ENCODE data around the gene HEG1. TPM values are rescaled to one million over a fixed set of nuclear protein-coding genes. Genes with fewer than 3 reads are reported as not detected.

Gene HEG1
- total and polyA plus RNA-seq, 2 of the 13 experiments (the other 11 are each of a cell fraction or from before 2014, with no cell fraction given) = 10.7 to 18.2 TPM

- Histone ChIP-seq H3K9ac (ENCODE audit: insufficient read depth, low read depth, low read length) (no peak overlapping the region), H3K36me3 (replicated peaks in 1 of 2; ENCODE audit: control insufficient read depth in 1 of 2, insufficient read depth in 2 of 2, low read length in 2 of 2) (peaks cover 20 to 45% of the 10 kb centered on the region in 2 experiments; a peak in 4 of 5 replicates), H2AFZ (ENCODE audit: low read length) (no peak overlapping the region), H3K79me2 (ENCODE audit: insufficient read depth, low read length) (peaks cover 31% of the 10 kb centered on the region), H3K9me3 (ENCODE audit: low read length) (no peaks in the 10 kb centered on the region), H4K20me1 (ENCODE audit: insufficient read depth, low read length) (peaks cover 28% of the 10 kb centered on the region), H3K4me3 (replicated peaks in 1 of 3; ENCODE audit: insufficient read depth in 1 of 3, low read depth in 2 of 3, low read length in 3 of 3) (no peak overlapping the region), H3K27me3 (ENCODE audit: control insufficient read depth in 1 of 2, insufficient read depth in 2 of 2, low read length in 2 of 2) (no peaks in the 10 kb centered on the region), H3K27ac (ENCODE audit: extremely low read length, insufficient read depth, low read length) (no peak overlapping the region), H3K4me2 (ENCODE audit: low read depth, low read length) (no peak overlapping the region), H3K4me1 (ENCODE audit: insufficient read depth, low read length) (peaks cover 39% of the 10 kb centered on the region)
- 82% methylated on average over 3 of the region's 3 CpGs for WGBS (ENCODE audit: low lambda C conversion rate)
- intact Hi-C loops (cut with micrococcal nuclease; ENCODE audit: unreplicated experiment) (no loop called here), in situ Hi-C loops (cut with HindIII; ENCODE audit: extremely low pct_ligation_motif_present, low pct_unique_long_range_greater_than_20kb) (no loop called here)
- POLR2A ChIA-PET = interaction anchor here (1.2 kb wide), 1 partner anchor 15 kb away, joined by 7 read pairs; no protein-coding TSS in a partner anchor
- TF ChIP-seq ZNF546 (CRISPR knock-in tag; conservative IDR thresholded peaks at IDR 0.05) (no peak), ZNF879 (CRISPR knock-in tag; IDR thresholded peaks at IDR 0.05) (no peak), EZH2 (conservative IDR thresholded peaks at IDR 0.05; ENCODE audit: low read depth, low read length) (no peak), ZNF17 (CRISPR knock-in tag; IDR thresholded peaks at IDR 0.05) (no peak), ZNF430 (CRISPR knock-in tag; IDR thresholded peaks at IDR 0.05) (no peak), TCF7L2 (IDR thresholded peaks at IDR 0.05; ENCODE audit: low read depth, low read length) (no peak), FOXO1 (CRISPR knock-in tag; IDR thresholded peaks at IDR 0.05) (no peak), ZSCAN12 (CRISPR knock-in tag; IDR thresholded peaks at IDR 0.05) (no peak), ZNF354B (CRISPR knock-in tag; IDR thresholded peaks at IDR 0.05) (no peak), TRAFD1 (CRISPR knock-in tag; IDR thresholded peaks at IDR 0.05; ENCODE audit: borderline replicate concordance) (no peak), ATF5 (CRISPR knock-in tag; IDR thresholded peaks at IDR 0.05; ENCODE audit: low read depth) (no peak), ZNF761 (CRISPR knock-in tag; conservative IDR thresholded peaks at IDR 0.05) (no peak), ATF3 (CRISPR knock-in tag; IDR thresholded peaks at IDR 0.05) (no peak), TGIF2 (CRISPR knock-in tag; IDR thresholded peaks at IDR 0.05) (no peak), MBD4 (IDR thresholded peaks at IDR 0.05; ENCODE audit: borderline replicate concordance, low read length) (no peak), HOXA9 (CRISPR knock-in tag; IDR thresholded peaks at IDR 0.05; ENCODE audit: borderline replicate concordance) (no peak), ZNF432 (CRISPR knock-in tag; IDR thresholded peaks at IDR 0.05; ENCODE audit: borderline replicate concordance) (no peak)
- DNase-seq (ENCODE audit: low spot score) (no peak), ATAC-seq (no peak), FAIRE-seq (no peak)
- CTCF ChIA-PET (ENCODE audit: low intra/inter-chr PET ratio, low total read pairs) = no interaction called here
- BruUV-seq (replicated peaks) = no TSS peak
Observed at GRCh38 chr3:125048282-125048681, 7.5 kb downstream of the HEG1 start.

All from HepG2 (cell line).